CD14-positive monocyte (primary cell): ENCODE measurements around the gene ITK. TPM values are rescaled to one million over a fixed set of nuclear protein-coding genes. Genes with fewer than 3 reads are reported as not detected.

Source experiments
- DNase-seq, 3 donors: peaks; one replicate each; pipeline ENCODE4 v3.0.0-alpha.2; 2011 to 2022
- H2AFZ ChIP-seq: 2 replicates; pipeline ENCODE4 v1.6.0; 2012; ENCODE audit warnings: mild to moderate bottlenecking, low read depth, low read length, inconsistent platforms; ENCODE audit not compliant: insufficient read depth, poor library complexity, severe bottlenecking
- H3K27ac ChIP-seq, 2 donors: 1 replicate in 1 of 2; 2 replicates in 1 of 2; pipeline ENCODE4 v1.5.1; 2012 to 2013; ENCODE audit warnings: low read length in 2 of 2, control low read depth in 1 of 2, inconsistent platforms in 1 of 2, low read depth in 1 of 2, mild to moderate bottlenecking in 1 of 2
- H3K27me3 ChIP-seq, 2 donors: one replicate each; pipeline versions ENCODE4 v1.6.0 to v1.6.1; 2011 to 2013; ENCODE audit warnings: low read length in 2 of 2; ENCODE audit not compliant: control insufficient read depth in 2 of 2, insufficient read depth in 2 of 2
- H3K36me3 ChIP-seq, 2 donors: replicated peaks in 1 of 2; 1 replicate in 1 of 2; 2 replicates in 1 of 2; pipeline versions ENCODE4 v1.5.1 to v1.6.1; 2012 to 2013; ENCODE audit warnings: low read length in 2 of 2, control low read depth in 1 of 2, inconsistent platforms in 1 of 2, mild to moderate bottlenecking in 1 of 2; ENCODE audit not compliant: insufficient read depth in 2 of 2, control insufficient read depth in 1 of 2
- H3K4me1 ChIP-seq, 2 donors: 1 replicate in 1 of 2; 2 replicates in 1 of 2; pipeline versions ENCODE4 v1.5.1 to v1.6.1; 2012 to 2013; ENCODE audit warnings: low read length in 2 of 2, control low read depth in 1 of 2, inconsistent platforms in 1 of 2, mild to moderate bottlenecking in 1 of 2, moderate library complexity in 1 of 2; ENCODE audit not compliant: insufficient read depth in 2 of 2, control insufficient read depth in 1 of 2
- H3K4me2 ChIP-seq: replicated peaks from 2 replicates; pipeline ENCODE3; 2012; ENCODE audit warnings: low read length, moderate library complexity, mild to moderate bottlenecking; ENCODE audit not compliant: poor library complexity, severe bottlenecking; ENCODE audit errors: extremely low read depth
- H3K4me3 ChIP-seq, 3 experiments: fragments of 200-600 bp in 1 of 3; sonication (generic) in 1 of 3; replicated peaks in 1 of 3; 1 replicate in 2 of 3; 2 replicates in 1 of 3; pipeline ENCODE4 v1.5.1; 2011 to 2013; ENCODE audit warnings: low read length in 3 of 3, mild to moderate bottlenecking in 3 of 3, control low read depth in 2 of 3, low read depth in 2 of 3, inconsistent platforms in 1 of 3, moderate library complexity in 1 of 3
- H3K79me2 ChIP-seq: 2 replicates; pipeline ENCODE4 v1.6.0; 2012; ENCODE audit warnings: mild to moderate bottlenecking, control low read depth, inconsistent platforms, low read length, moderate library complexity; ENCODE audit not compliant: insufficient read depth
- H3K9ac ChIP-seq: 2 replicates; pipeline ENCODE4 v1.6.0; 2017; ENCODE audit warnings: low read length, mild to moderate bottlenecking; ENCODE audit not compliant: insufficient read depth, poor library complexity, severe bottlenecking
- H3K9me3 ChIP-seq, 2 donors: replicated peaks in 1 of 2; 1 replicate in 1 of 2; 2 replicates in 1 of 2; pipeline versions ENCODE4 v1.5.1 to v1.6.1; 2012 to 2013; ENCODE audit warnings: low read length in 2 of 2, control low read depth in 1 of 2; ENCODE audit not compliant: control insufficient read depth in 1 of 2, insufficient read depth in 1 of 2
- H4K20me1 ChIP-seq: 2 replicates; pipeline ENCODE4 v1.6.0; 2012; ENCODE audit warnings: mild to moderate bottlenecking, low read length, control low read depth, moderate library complexity; ENCODE audit not compliant: insufficient read depth
- H3K27ac Mint-ChIP-seq, 7 donors: one replicate each; pipeline ENCODE4 v1.8.0; 2020; ENCODE audit warnings: mild to moderate bottlenecking in 7 of 7, mixed read lengths in 7 of 7, moderate library complexity in 6 of 7, inconsistent platforms in 2 of 7
- H3K27me3 Mint-ChIP-seq, 3 donors: one replicate each; pipeline ENCODE4 v1.8.0; 2021 to 2022; ENCODE audit warnings: low read depth in 3 of 3, mild to moderate bottlenecking in 3 of 3, mixed read lengths in 3 of 3, moderate library complexity in 3 of 3, inconsistent platforms in 1 of 3
- H3K36me3 Mint-ChIP-seq, 2 donors: one replicate each; pipeline ENCODE4 v1.8.0; 2020; ENCODE audit warnings: mixed read lengths in 2 of 2, inconsistent platforms in 1 of 2, mild to moderate bottlenecking in 1 of 2
- H3K4me1 Mint-ChIP-seq: one replicate; pipeline ENCODE4 v1.8.0; 2020; ENCODE audit warnings: mild to moderate bottlenecking, mixed read lengths
- H3K4me3 Mint-ChIP-seq, 2 donors: one replicate each; pipeline ENCODE4 v1.8.0; 2020; ENCODE audit warnings: mild to moderate bottlenecking in 2 of 2, mixed read lengths in 2 of 2, moderate library complexity in 1 of 2
- H3K9me3 Mint-ChIP-seq, 7 donors: one replicate each; pipeline ENCODE4 v1.8.0; 2020 to 2022; ENCODE audit warnings: mixed read lengths in 7 of 7, mild to moderate bottlenecking in 6 of 7, moderate library complexity in 6 of 7, inconsistent platforms in 2 of 7
- CTCF ChIP-seq: fragments of 200-600 bp; IDR thresholded peaks from one replicate; pipeline ENCODE4 v1.8.0; 2022; ENCODE audit warnings: antibody characterized with exemption, mild to moderate bottlenecking
- WGBS: methylation state at CpG from one replicate; pipeline ENCODE4 v1.1.5; 2013; ENCODE audit warnings: missing lambda C conversion rate; ENCODE audit not compliant: insufficient coverage; 5-methylcytosine and 5-hydroxymethylcytosine counted together
- intact Hi-C, 2 donors: fragments of 100-400 bp; cut with micrococcal nuclease; formaldehyde crosslinking; loops; one replicate each; pipeline versions ENCODE4 v1.15.0 to v1.15.1; 2023
- polyA plus RNA-seq, 3 donors: library from polyadenylated mRNA; depleted of rRNA in 1 of 3; unstranded in 2 of 3; stranded (reverse) in 1 of 3; fragments of 300-500 nt in 2 of 3; fragments of >200 nt in 1 of 3; fragmentation: Illumina TruSeq in 2 of 3; gene quantifications; 1 replicate in 2 of 3; 2 replicates in 1 of 3; pipeline ENCODE4 v1.2.3, GENCODE V29; 2012 to 2021

ITK gene
- polyA plus RNA-seq, 3 donors: 0.03 to 0.60 (median 0.39) TPM

- Histone ChIP-seq H4K20me1 (no peaks in the 10 kb centered on the region), H3K27ac (no peak overlapping the region), H3K4me2 (no peak overlapping the region), H2AFZ (no peak overlapping the region), H3K4me3 (no peak overlapping the region), H3K9me3 (no peaks in the 10 kb centered on the region), H3K79me2 (no peaks in the 10 kb centered on the region), H3K27me3 (no peaks in the 10 kb centered on the region), H3K36me3 (no peaks in the 10 kb centered on the region), H3K9ac (no peak overlapping the region), H3K4me1 (no peaks in the 10 kb centered on the region)
- Mint-ChIP-seq H3K36me3 (no peaks in the 10 kb centered on the region), H3K4me3 (no peak overlapping the region), H3K27ac (no peak overlapping the region), H3K4me1 (no peaks in the 10 kb centered on the region), H3K27me3 (peaks cover 8 to 9% (median 8%) of the 10 kb centered on the region in 3 donors), H3K9me3 (peaks cover 0 to 5% (median 0%) of the 10 kb centered on the region in 7 donors)
- 80% methylated on average over 1 of the region's 5 CpGs for WGBS
- DNase-seq: no peak
- TF ChIP-seq CTCF: no peak
- intact Hi-C loops: no loop called here
Observed at GRCh38 chr5:157164521-157164920, 16.1 kb upstream of the ITK start.

- Histone ChIP-seq H4K20me1 (no peaks in the 10 kb centered on the region), H3K4me1 (no peaks in the 10 kb centered on the region), H3K4me2 (no peak overlapping the region), H3K4me3 (no peak overlapping the region), H3K27ac (no peak overlapping the region), H2AFZ (no peak overlapping the region), H3K27me3 (no peaks in the 10 kb centered on the region), H3K36me3 (no peaks in the 10 kb centered on the region), H3K9me3 (no peaks in the 10 kb centered on the region), H3K79me2 (no peaks in the 10 kb centered on the region), H3K9ac (no peak overlapping the region)
- no peaks in the 10 kb centered on the region for H3K4me1 Mint-ChIP-seq
- no peak for DNase-seq
- peaks cover 4 to 8% (median 8%) of the 10 kb centered on the region in 3 donors for H3K27me3 Mint-ChIP-seq
- TF ChIP-seq CTCF: no peak
- intact Hi-C loops: no loop called here
- H3K36me3 Mint-ChIP-seq: no peaks in the 10 kb centered on the region
- 83% methylated on average over 1 of the region's 4 CpGs for WGBS
- no peak overlapping the region for H3K27ac Mint-ChIP-seq
- no peak overlapping the region for H3K4me3 Mint-ChIP-seq
- peaks cover 1 to 9% (median 3%) of the 10 kb centered on the region in 7 donors for H3K9me3 Mint-ChIP-seq
Observed at GRCh38 chr5:157165261-157165660, 15.4 kb upstream of the ITK start.
